Measurements from ENCODE around the gene CPA5.
A peak's percentile ranks its signal among the peaks of the same experiment; 100 is the strongest.

DNA sequence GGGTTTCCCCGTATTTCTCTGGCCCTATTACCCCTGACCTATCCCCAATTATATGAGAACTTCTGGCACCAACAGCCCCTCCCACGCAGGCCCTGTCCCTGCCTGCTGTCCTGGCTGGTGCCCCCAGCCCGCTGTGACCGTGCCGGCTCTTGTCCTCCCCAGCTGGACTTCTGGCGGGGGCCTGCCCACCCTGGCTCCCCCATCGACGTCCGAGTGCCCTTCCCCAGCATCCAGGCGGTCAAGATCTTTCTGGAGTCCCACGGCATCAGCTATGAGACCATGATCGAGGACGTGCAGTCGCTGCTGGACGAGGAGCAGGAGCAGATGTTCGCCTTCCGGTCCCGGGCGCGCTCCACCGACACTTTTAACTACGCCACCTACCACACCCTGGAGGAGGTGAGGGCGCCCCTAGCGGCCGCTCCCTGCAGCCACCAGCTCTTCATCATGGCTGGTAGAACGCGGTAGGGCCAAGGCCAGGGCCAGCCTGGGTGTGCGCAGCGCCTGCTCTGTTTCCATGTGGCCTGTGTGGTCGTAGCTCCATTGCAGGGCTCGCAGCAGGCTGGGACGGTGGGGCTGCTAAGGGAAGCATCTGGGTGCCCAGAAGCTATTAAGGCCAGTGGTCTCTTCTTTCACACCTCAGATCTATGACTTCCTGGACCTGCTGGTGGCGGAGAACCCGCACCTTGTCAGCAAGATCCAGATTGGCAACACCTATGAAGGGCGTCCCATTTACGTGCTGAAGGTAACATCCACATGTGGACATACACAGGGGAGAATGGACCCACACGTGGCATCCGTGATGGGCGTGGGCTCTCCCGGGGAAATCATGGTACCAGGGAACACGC is 37.1 kb downstream of the CPA5 start:
- no peak for TF ChIP-seq POLR2A (IDR thresholded peaks at IDR 0.05; ENCODE audit: low read depth, low read length)
- TF ChIP-seq, protein P1, sequence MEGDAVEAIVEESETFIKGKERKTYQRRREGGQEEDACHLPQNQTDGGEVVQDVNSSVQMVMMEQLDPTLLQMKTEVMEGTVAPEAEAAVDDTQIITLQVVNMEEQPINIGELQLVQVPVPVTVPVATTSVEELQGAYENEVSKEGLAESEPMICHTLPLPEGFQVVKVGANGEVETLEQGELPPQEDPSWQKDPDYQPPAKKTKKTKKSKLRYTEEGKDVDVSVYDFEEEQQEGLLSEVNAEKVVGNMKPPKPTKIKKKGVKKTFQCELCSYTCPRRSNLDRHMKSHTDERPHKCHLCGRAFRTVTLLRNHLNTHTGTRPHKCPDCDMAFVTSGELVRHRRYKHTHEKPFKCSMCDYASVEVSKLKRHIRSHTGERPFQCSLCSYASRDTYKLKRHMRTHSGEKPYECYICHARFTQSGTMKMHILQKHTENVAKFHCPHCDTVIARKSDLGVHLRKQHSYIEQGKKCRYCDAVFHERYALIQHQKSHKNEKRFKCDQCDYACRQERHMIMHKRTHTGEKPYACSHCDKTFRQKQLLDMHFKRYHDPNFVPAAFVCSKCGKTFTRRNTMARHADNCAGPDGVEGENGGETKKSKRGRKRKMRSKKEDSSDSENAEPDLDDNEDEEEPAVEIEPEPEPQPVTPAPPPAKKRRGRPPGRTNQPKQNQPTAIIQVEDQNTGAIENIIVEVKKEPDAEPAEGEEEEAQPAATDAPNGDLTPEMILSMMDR (IDR thresholded peaks at IDR 0.05; ENCODE audit: extremely low read depth in 1 of 2, insufficient read depth in 1 of 2, low read depth in 1 of 2, low read length in 2 of 2), result peak in 1 of 2 donors; percentile 22
- no peak for TF ChIP-seq EZH2 (IDR thresholded peaks at IDR 0.05; ENCODE audit: borderline replicate concordance, low read depth, low read length, severe bottlenecking)
